H9 (cell line): ENCODE data around the gene NCAM2. TPM values are rescaled to one million over a fixed set of nuclear protein-coding genes. Genes with fewer than 3 reads are reported as not detected.

Source experiments
- DNase-seq: peaks from one replicate; pipeline ENCODE4 v3.0.0-alpha.2; 2017
- H2AFZ ChIP-seq: one replicate; pipeline ENCODE4 v1.6.1; 2013; ENCODE audit warnings: mild to moderate bottlenecking, low read length, control low read depth, moderate library complexity
- H2AK5ac ChIP-seq: 2 replicates; pipeline ENCODE4 v1.6.1; 2013; ENCODE audit warnings: low read length, control low read depth, mixed read lengths; ENCODE audit not compliant: insufficient read length
- H2BK120ac ChIP-seq: one replicate; pipeline ENCODE4 v1.6.1; 2013; ENCODE audit warnings: low read depth, mild to moderate bottlenecking, low read length, control low read depth, inconsistent platforms; ENCODE audit not compliant: poor library complexity, severe bottlenecking
- H2BK12ac ChIP-seq: 2 replicates; pipeline ENCODE4 v1.6.1; 2013; ENCODE audit warnings: low read length, control low read depth, mixed read lengths, low read depth; ENCODE audit not compliant: insufficient read length
- H2BK15ac ChIP-seq: 2 replicates; pipeline ENCODE4 v1.6.1; 2013; ENCODE audit warnings: low read depth, low read length, control low read depth
- H2BK20ac ChIP-seq: one replicate; pipeline ENCODE4 v1.6.1; 2013; ENCODE audit warnings: low read depth, mild to moderate bottlenecking, low read length, control low read depth, inconsistent platforms; ENCODE audit not compliant: poor library complexity, severe bottlenecking
- H2BK5ac ChIP-seq: 2 replicates; pipeline ENCODE4 v1.6.1; 2013; ENCODE audit warnings: low read length, control low read depth, mixed read lengths; ENCODE audit not compliant: insufficient read length
- H3K14ac ChIP-seq: 2 replicates; pipeline ENCODE4 v1.6.1; 2013; ENCODE audit warnings: low read length, control low read depth; ENCODE audit not compliant: insufficient read depth
- H3K18ac ChIP-seq: 2 replicates; pipeline ENCODE4 v1.6.1; 2013; ENCODE audit warnings: low read depth, mild to moderate bottlenecking, mixed read lengths, low read length, control low read depth; ENCODE audit not compliant: insufficient read length
- H3K23ac ChIP-seq: 2 replicates; pipeline ENCODE4 v1.6.1; 2013; ENCODE audit warnings: low read length, control low read depth, mixed read lengths, low read depth; ENCODE audit not compliant: insufficient read length
- H3K23me2 ChIP-seq: 2 replicates; pipeline ENCODE4 v1.6.1; 2013; ENCODE audit warnings: low read depth, mild to moderate bottlenecking, mixed read lengths, low read length, control low read depth; ENCODE audit not compliant: insufficient read length, poor library complexity, severe bottlenecking
- H3K27ac ChIP-seq: 2 replicates; pipeline ENCODE4 v1.5.1; 2013; ENCODE audit warnings: low read length, control low read depth, mixed read lengths, low read depth; ENCODE audit not compliant: insufficient read length
- H3K27me3 ChIP-seq: 2 replicates; pipeline ENCODE4 v1.6.1; 2013; ENCODE audit warnings: low read length, control low read depth, inconsistent platforms; ENCODE audit not compliant: insufficient read depth
- H3K4ac ChIP-seq: 2 replicates; pipeline ENCODE4 v1.6.1; 2013; ENCODE audit warnings: low read depth, mild to moderate bottlenecking, control low read depth, inconsistent platforms, low read length, moderate library complexity
- H3K4me1 ChIP-seq: 2 replicates; pipeline ENCODE4 v1.6.1; 2013; ENCODE audit warnings: low read length, control low read depth, inconsistent platforms; ENCODE audit not compliant: insufficient read depth
- H3K4me2 ChIP-seq: 2 replicates; pipeline ENCODE4 v1.6.1; 2013; ENCODE audit warnings: low read length, control low read depth, mixed read lengths; ENCODE audit not compliant: insufficient read length, insufficient read depth
- H3K56ac ChIP-seq: 2 replicates; pipeline ENCODE4 v1.6.1; 2013; ENCODE audit warnings: low read depth, mild to moderate bottlenecking, mixed read lengths, low read length, control low read depth; ENCODE audit not compliant: insufficient read length
- H3K79me1 ChIP-seq: 2 replicates; pipeline ENCODE4 v1.6.1; 2013; ENCODE audit warnings: low read depth, mild to moderate bottlenecking, moderate library complexity, low read length, control low read depth, inconsistent platforms; ENCODE audit not compliant: insufficient read depth, poor library complexity, severe bottlenecking
- H3K79me2 ChIP-seq: 2 replicates; pipeline ENCODE4 v1.6.1; 2013; ENCODE audit warnings: low read length, control low read depth, inconsistent platforms; ENCODE audit not compliant: insufficient read depth
- H3K9ac ChIP-seq: 2 replicates; pipeline ENCODE4 v1.6.1; 2013; ENCODE audit warnings: low read length, control low read depth, mixed read lengths; ENCODE audit not compliant: insufficient read length; ENCODE audit errors: extremely low read depth
- H3K9me3 ChIP-seq: one replicate; pipeline ENCODE4 v1.6.1; 2013; ENCODE audit warnings: low read depth, low read length, inconsistent platforms; ENCODE audit not compliant: control insufficient read depth
- H3T11ph ChIP-seq: one replicate; pipeline ENCODE4 v1.6.1; 2013; ENCODE audit warnings: mild to moderate bottlenecking, low read length, control low read depth, inconsistent platforms
- H4K20me1 ChIP-seq: one replicate; pipeline ENCODE4 v1.6.1; 2013; ENCODE audit not compliant: control insufficient read depth, insufficient read length, insufficient read depth
- H4K5ac ChIP-seq: 2 replicates; pipeline ENCODE4 v1.6.1; 2013; ENCODE audit warnings: low read depth, mild to moderate bottlenecking, mixed read lengths, low read length, control low read depth; ENCODE audit not compliant: insufficient read length
- H4K8ac ChIP-seq: replicated peaks from 2 replicates; pipeline ENCODE4 v1.6.1; 2013; ENCODE audit warnings: low read length, control low read depth, mixed read lengths, low read depth; ENCODE audit not compliant: insufficient read length
- H4K91ac ChIP-seq: 2 replicates; pipeline ENCODE4 v1.6.1; 2013; ENCODE audit warnings: low read depth, mild to moderate bottlenecking, moderate library complexity, mixed read lengths, low read length, control low read depth; ENCODE audit not compliant: insufficient read length
- H3K27ac Mint-ChIP-seq, 3 experiments: 2 replicates in 2 of 3; 3 replicates in 1 of 3; pipeline ENCODE4 v1.8.0; 2020 to 2021; ENCODE audit warnings: mixed read lengths in 3 of 3, mild to moderate bottlenecking in 1 of 3, moderate library complexity in 1 of 3
- H3K27me3 Mint-ChIP-seq: 2 replicates; pipeline ENCODE4 v1.8.0; 2021; ENCODE audit warnings: low read depth, mild to moderate bottlenecking, moderate library complexity, mixed read lengths
- H3K36me3 Mint-ChIP-seq, 3 experiments: 2 replicates in 2 of 3; 3 replicates in 1 of 3; pipeline ENCODE4 v1.8.0; 2020 to 2021; ENCODE audit warnings: low read depth in 3 of 3, mixed read lengths in 3 of 3; ENCODE audit not compliant: insufficient read depth in 1 of 3
- H3K4me1 Mint-ChIP-seq, 2 experiments: 2 replicates each; pipeline ENCODE4 v1.8.0; 2020; ENCODE audit warnings: mixed read lengths in 2 of 2
- H3K4me3 Mint-ChIP-seq, 2 experiments: 2 replicates in 1 of 2; 3 replicates in 1 of 2; pipeline ENCODE4 v1.8.0; 2020 to 2021; ENCODE audit warnings: mild to moderate bottlenecking in 2 of 2, mixed read lengths in 2 of 2, moderate library complexity in 1 of 2
- H3K9me3 Mint-ChIP-seq, 2 experiments: 2 replicates in 1 of 2; 3 replicates in 1 of 2; pipeline ENCODE4 v1.8.0; 2020; ENCODE audit warnings: mild to moderate bottlenecking in 2 of 2, mixed read lengths in 2 of 2, moderate library complexity in 1 of 2
- CTCF ChIP-seq: fragments of 200-600 bp; sonication (generic); conservative IDR thresholded peaks from 3 replicates; pipeline ENCODE4 v1.8.0; 2021; ENCODE audit warnings: antibody characterized with exemption, mild to moderate bottlenecking
- WGBS: extraction: QIAGEN DNeasy Blood & Tissue Kit; methylation state at CpG from one replicate; pipeline ENCODE4 v1.1.7; 2013; ENCODE audit warnings: missing lambda C conversion rate, low lambda C conversion rate, mixed read lengths; ENCODE audit not compliant: insufficient read length; ENCODE audit errors: extremely low coverage; 5-methylcytosine and 5-hydroxymethylcytosine counted together
- total RNA-seq: library from RNA; stranded (reverse); gene quantifications from 2 replicates; pipeline ENCODE4 v1.2.1, GENCODE V29; 2021

The NCAM2 gene
- total RNA-seq, 1 experiment from 2014 or later: 2.2 TPM

GRCh38 chr21:21046063-21046462, 47.9 kb downstream of the NCAM2 start:
- TF ChIP-seq CTCF: no peak
- Histone ChIP-seq H2BK15ac (no peak overlapping the region), H3K4ac (no peak overlapping the region), H3K23me2 (no peaks in the 10 kb centered on the region), H4K8ac (no peak overlapping the region), H2AFZ (no peak overlapping the region), H4K91ac (no peak overlapping the region), H3K27ac (no peak overlapping the region), H2BK20ac (no peak overlapping the region), H3K56ac (no peak overlapping the region), H3K18ac (no peak overlapping the region), H3K9ac (no peak overlapping the region), H3T11ph (no peak overlapping the region), H3K23ac (no peak overlapping the region), H2AK5ac (no peak overlapping the region), H2BK120ac (no peak overlapping the region), H3K14ac (no peak overlapping the region), H3K79me1 (no peaks in the 10 kb centered on the region), H3K79me2 (no peaks in the 10 kb centered on the region), H3K27me3 (no peaks in the 10 kb centered on the region), H3K4me1 (no peaks in the 10 kb centered on the region; the same call in 1 of the 2 replicates), H3K9me3 (no peaks in the 10 kb centered on the region), H2BK5ac (no peak overlapping the region), H2BK12ac (no peak overlapping the region), H4K20me1 (no peaks in the 10 kb centered on the region), H3K4me2 (peak overlapping the region; percentile 18), H4K5ac (no peak overlapping the region)
- H3K4me3 Mint-ChIP-seq: no peak overlapping the region; a peak in 1 of 5 replicates
- H3K36me3 Mint-ChIP-seq: no peaks in the 10 kb centered on the region; a peak in 1 of 7 replicates
- no peak for DNase-seq
- no CpG with 5 or more reads among the region's 2 CpGs for WGBS
- peaks cover 30 to 39% of the 10 kb centered on the region in 2 experiments for H3K4me1 Mint-ChIP-seq
- H3K27me3 Mint-ChIP-seq: no peaks in the 10 kb centered on the region
- H3K9me3 Mint-ChIP-seq: no peaks in the 10 kb centered on the region
- H3K27ac Mint-ChIP-seq: peak overlapping the region; percentile 73 to 99 (median 96); a peak in 6 of 7 replicates
